HepG2 (cell line): ENCODE data around the gene KIAA0319L. TPM values are rescaled to one million over a fixed set of nuclear protein-coding genes. Genes with fewer than 3 reads are reported as not detected.

Source experiments
- ATAC-seq: fragments of 200-7000 bp; cut with Tn5 transposase; 3 replicates; pipeline ENCODE4 v1.9.1; 2020; ENCODE audit warnings: mild to moderate bottlenecking, moderate library complexity
- BruUV-seq: library from RNA; stranded (reverse); fragments of 400-500 nt; replicated peaks from 2 replicates; lab custom pipeline; 2021; lab: Mats Ljungman, UMichigan
- CTCF ChIA-PET: fragments of 300-600 bp; formaldehyde crosslinking; extraction: SDS; loops from one replicate; lab custom pipeline; 2021; ENCODE audit warnings: low total read pairs, inconsistent platforms, low intra/inter-chr PET ratio; lab: Yijun Ruan, JAX
- POLR2A ChIA-PET: fragments of 350-600 bp; sonication (Branson Sonifier 250); formaldehyde crosslinking; loops from one replicate; lab custom pipeline; 2020; ENCODE audit warnings: antibody characterized with exemption, inconsistent platforms; lab: Yijun Ruan, JAX
- DNase-seq: peaks from one replicate; pipeline ENCODE4 v3.0.0-alpha.2; 2015; ENCODE audit warnings: low spot score
- FAIRE-seq: peaks from 3 replicates; lab custom pipeline; 2011; peaks lifted over from hg19 to GRCh38; lab: Jason Lieb, UNC
- H2AFZ ChIP-seq: one replicate; pipeline ENCODE4 v1.6.1; 2011; ENCODE audit warnings: low read length, inconsistent platforms
- H3K27ac ChIP-seq: fragments of 300-600 bp; 3 replicates; pipeline ENCODE4 v1.8.0; 2011; ENCODE audit warnings: mixed run types, mild to moderate bottlenecking, mixed read lengths, low read length, inconsistent platforms; ENCODE audit not compliant: insufficient read depth; ENCODE audit errors: extremely low read length
- H3K27me3 ChIP-seq, 2 experiments: fragments of 200-600 bp in 1 of 2; 2 replicates in 1 of 2; 3 replicates in 1 of 2; pipeline versions ENCODE4 v1.6.0 to v1.8.0; 2011; ENCODE audit warnings: low read length in 2 of 2, mild to moderate bottlenecking in 2 of 2, moderate library complexity in 2 of 2, inconsistent platforms in 1 of 2; ENCODE audit not compliant: insufficient read depth in 2 of 2, control insufficient read depth in 1 of 2
- H3K36me3 ChIP-seq, 2 experiments: fragments of 200-600 bp in 1 of 2; replicated peaks in 1 of 2; 2 replicates in 1 of 2; 3 replicates in 1 of 2; pipeline versions ENCODE4 v1.5.1 to v1.8.0; 2011; ENCODE audit warnings: low read length in 2 of 2, inconsistent platforms in 1 of 2; ENCODE audit not compliant: insufficient read depth in 2 of 2, control insufficient read depth in 1 of 2
- H3K4me1 ChIP-seq: 2 replicates; pipeline ENCODE4 v1.5.1; 2012; ENCODE audit warnings: low read length, inconsistent platforms; ENCODE audit not compliant: insufficient read depth
- H3K4me2 ChIP-seq: 2 replicates; pipeline ENCODE4 v1.6.0; 2011; ENCODE audit warnings: low read depth, low read length, inconsistent platforms
- H3K4me3 ChIP-seq, 3 experiments: fragments of 200-600 bp in 1 of 3; sonication (generic), shearing (Covaris generic) in 1 of 3; replicated peaks in 1 of 3; 2 replicates each; pipeline ENCODE4 v1.5.1; 2011 to 2016; ENCODE audit warnings: low read length in 3 of 3, inconsistent platforms in 2 of 3, low read depth in 2 of 3, mild to moderate bottlenecking in 2 of 3, control low read depth in 1 of 3, mixed read lengths in 1 of 3; ENCODE audit not compliant: insufficient read depth in 1 of 3
- H3K79me2 ChIP-seq: one replicate; pipeline ENCODE4 v1.6.1; 2011; ENCODE audit warnings: low read length, inconsistent platforms; ENCODE audit not compliant: insufficient read depth
- H3K9ac ChIP-seq: 2 replicates; pipeline ENCODE4 v1.6.0; 2011; ENCODE audit warnings: mild to moderate bottlenecking, low read depth, low read length, inconsistent platforms; ENCODE audit not compliant: insufficient read depth
- H3K9me3 ChIP-seq: 2 replicates; pipeline ENCODE4 v1.5.1; 2012; ENCODE audit warnings: mild to moderate bottlenecking, low read length
- H4K20me1 ChIP-seq: 2 replicates; pipeline ENCODE4 v1.6.0; 2011; ENCODE audit warnings: inconsistent platforms, mild to moderate bottlenecking, low read length, moderate library complexity; ENCODE audit not compliant: insufficient read depth
- BRCA1 ChIP-seq: sonication (generic); formaldehyde crosslinking; IDR thresholded peaks from 2 replicates; pipeline ENCODE4 v1.4.0; 2020; ENCODE audit warnings: missing genetic modification reagents
- CCDC6 ChIP-seq: sonication (generic); formaldehyde crosslinking; IDR thresholded peaks from 2 replicates; pipeline ENCODE4 v1.8.1; 2022; ENCODE audit warnings: mild to moderate bottlenecking, missing genetic modification reagents, moderate library complexity
- ELF3 ChIP-seq: IDR thresholded peaks from 2 replicates; pipeline ENCODE4 v1.6.1; 2016; ENCODE audit warnings: missing genetic modification reagents, missing compliant biosample characterization
- HCFC1 ChIP-seq: fragments of 150-350 bp; IDR thresholded peaks from 2 replicates; pipeline ENCODE4 v1.6.1; 2014; ENCODE audit warnings: low read depth, low read length
- HMG20A ChIP-seq: IDR thresholded peaks from 2 replicates; pipeline ENCODE4 v1.6.1; 2016; ENCODE audit warnings: borderline replicate concordance
- NCOA1 ChIP-seq: sonication (generic); formaldehyde crosslinking; IDR thresholded peaks from 2 replicates; pipeline ENCODE4 v1.9.0; 2021; ENCODE audit warnings: missing genetic modification reagents
- NFE2L2 ChIP-seq: fragments of 150-350 bp; IDR thresholded peaks from 2 replicates; pipeline ENCODE4 v1.6.1; 2014; ENCODE audit warnings: low read length
- NFIB ChIP-seq: sonication (generic); formaldehyde crosslinking; IDR thresholded peaks from 2 replicates; pipeline ENCODE4 v1.9.0; 2021; ENCODE audit warnings: missing genetic modification reagents, mild to moderate bottlenecking, borderline replicate concordance
- PHF20 ChIP-seq: sonication (generic); formaldehyde crosslinking; IDR thresholded peaks from 2 replicates; pipeline ENCODE4 v1.5.0; 2020; ENCODE audit warnings: mild to moderate bottlenecking, missing genetic modification reagents
- STAG1 ChIP-seq: sonication (generic); formaldehyde crosslinking; IDR thresholded peaks from 2 replicates; pipeline ENCODE4 v1.4.0; 2020; ENCODE audit warnings: missing genetic modification reagents
- ZFP37 ChIP-seq: sonication (generic); formaldehyde crosslinking; IDR thresholded peaks from 2 replicates; pipeline ENCODE4 v1.4.0; 2020; ENCODE audit warnings: missing genetic modification reagents, borderline replicate concordance
- ZNF143 ChIP-seq: sonication (generic); formaldehyde crosslinking; IDR thresholded peaks from 2 replicates; pipeline ENCODE4 v1.4.0; 2020; ENCODE audit warnings: missing genetic modification reagents
- ZNF326 ChIP-seq: sonication (generic); formaldehyde crosslinking; IDR thresholded peaks from 2 replicates; pipeline ENCODE4 v1.4.0; 2020; ENCODE audit warnings: missing genetic modification reagents, borderline replicate concordance
- ZNF335 ChIP-seq: sonication (generic); formaldehyde crosslinking; IDR thresholded peaks from 2 replicates; pipeline ENCODE4 v1.4.0; 2020; ENCODE audit warnings: missing genetic modification reagents
- ZNF775 ChIP-seq: sonication (generic); formaldehyde crosslinking; IDR thresholded peaks from 2 replicates; pipeline ENCODE4 v1.4.0; 2020; ENCODE audit warnings: missing genetic modification reagents, mild to moderate bottlenecking, moderate library complexity, borderline replicate concordance
- WGBS: methylation state at CpG from one replicate; pipeline ENCODE4 v1.1.6; 2017; ENCODE audit warnings: low lambda C conversion rate; 5-methylcytosine and 5-hydroxymethylcytosine counted together
- in situ Hi-C: cut with HindIII; loops from 2 replicates; pipeline ENCODE4 v1.10.0; 2017; ENCODE audit warnings: low pct_unique_long_range_greater_than_20kb; ENCODE audit not compliant: extremely low pct_ligation_motif_present
- intact Hi-C: fragments of 100-400 bp; cut with micrococcal nuclease; formaldehyde crosslinking; loops from one replicate; pipeline ENCODE4 v1.10.0; 2022; ENCODE audit not compliant: unreplicated experiment
- polyA plus RNA-seq, 8 experiments: library from polyadenylated mRNA; depleted of rRNA in 3 of 8; stranded (reverse) in 7 of 8; unstranded in 1 of 8; fragments of >200 nt; fragmentation: Illumina TruSeq in 4 of 8; extraction: Trizol in 4 of 8; gene quantifications; 2 replicates each; pipeline versions ENCODE4 v1.2.1 to v1.2.3, GENCODE V29; 2011 to 2016; ENCODE audit warnings: low read depth in 4 of 8, missing spikeins in 1 of 8, mixed read lengths in 1 of 8; ENCODE audit not compliant: insufficient read depth in 1 of 8
- total RNA-seq, 5 experiments: library from RNA; depleted of rRNA; stranded (reverse); fragments of >200 nt; fragmentation: Illumina TruSeq; extraction: Trizol; gene quantifications; 2 replicates each; pipeline ENCODE4 v1.2.3, GENCODE V29; 2016; ENCODE audit warnings: low read depth in 1 of 5
- TF ChIP-seq, protein P1 (sequence below): sonication (generic); formaldehyde crosslinking; conservative IDR thresholded peaks from 2 replicates; pipeline ENCODE4 v1.4.0; 2020; ENCODE audit warnings: mild to moderate bottlenecking, missing genetic modification reagents, moderate library complexity
- TF ChIP-seq, protein P2 (sequence below): sonication (generic); formaldehyde crosslinking; IDR thresholded peaks from 2 replicates; pipeline ENCODE4 v1.4.0; 2020; ENCODE audit warnings: missing genetic modification reagents

Gene KIAA0319L
- total and polyA plus RNA-seq, 2 of the 13 experiments (the other 11 are each of a cell fraction or from before 2014, with no cell fraction given): 33.4 to 82.6 TPM

DNA sequence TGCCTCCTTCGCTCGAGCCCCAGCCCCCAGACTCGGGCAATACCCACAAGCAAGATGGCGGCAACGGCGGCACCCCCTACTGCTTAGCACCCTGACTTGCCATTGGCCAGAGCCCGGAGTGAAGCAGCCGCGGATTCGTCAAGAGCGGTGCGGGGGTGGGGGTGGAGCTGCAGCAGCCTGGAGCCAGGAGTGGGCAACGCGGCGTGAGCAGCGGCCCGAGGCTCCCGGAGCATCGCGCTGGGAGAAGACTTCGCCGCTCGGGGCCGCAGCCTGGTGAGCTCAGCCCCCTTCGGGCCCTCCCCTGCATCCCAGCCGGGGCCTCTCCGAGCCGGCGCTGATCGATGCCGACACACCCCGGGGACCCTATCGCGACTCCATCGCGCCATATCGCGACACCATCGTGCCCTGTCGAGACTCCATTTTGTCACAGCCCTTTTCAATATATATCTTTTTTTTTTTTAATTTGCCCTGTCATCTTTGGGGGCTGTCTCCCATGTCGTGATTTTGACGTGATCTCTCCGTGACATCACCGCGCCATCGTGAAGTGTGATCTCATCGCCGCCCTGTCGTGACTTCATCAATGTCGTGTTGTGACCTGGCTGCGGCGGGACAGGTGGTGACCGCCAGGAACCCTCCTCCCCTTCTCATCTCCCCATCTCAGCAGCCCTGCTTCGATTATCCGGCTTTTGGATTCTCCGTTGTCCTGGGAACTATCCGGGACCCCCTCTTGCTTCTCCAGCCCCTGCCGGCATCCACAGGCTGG is 589 bp upstream of the KIAA0319L start, which contains the start of gene NCDN (continued):
- no peak; the same call in none of the 2 replicates for TF ChIP-seq ELF3 (CRISPR knock-in tag)
- no peak for TF ChIP-seq NFIB
- 0 out of 2 replicates have a peak, but pooled peaks have one; percentile 73 for TF ChIP-seq BRCA1 (CRISPR knock-in tag)
- TF ChIP-seq HCFC1: peak; percentile 92

DNA sequence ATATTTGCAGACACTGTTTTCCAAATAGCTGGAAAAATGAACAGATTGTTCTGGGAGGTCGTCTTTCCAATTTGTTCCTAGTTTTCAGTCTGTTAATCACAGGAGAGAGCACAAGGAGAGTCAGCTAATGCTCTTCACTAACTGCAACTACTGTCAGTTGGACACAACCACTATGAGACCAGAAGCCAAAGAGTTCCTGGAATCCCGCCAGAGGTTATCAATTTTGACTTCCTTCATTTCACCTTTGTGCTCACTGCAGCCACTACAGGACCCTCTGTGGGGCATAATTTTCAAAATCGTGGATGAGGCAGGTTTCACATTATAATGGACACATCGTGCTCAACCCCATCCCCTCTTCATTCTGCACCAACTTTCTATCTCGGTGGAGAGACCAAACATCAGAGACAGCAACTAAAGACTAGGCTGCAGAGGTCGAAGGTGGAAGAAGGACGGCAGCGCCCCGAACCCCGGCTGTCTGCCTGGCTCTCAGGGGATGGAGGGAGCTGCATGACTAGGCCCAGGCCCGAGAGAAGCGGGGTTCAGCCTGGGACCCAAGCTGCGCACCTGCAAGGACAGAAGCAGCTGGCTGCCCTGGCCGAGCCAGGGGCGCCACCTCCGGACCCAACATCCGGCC is 602 bp downstream of the KIAA0319L start:
- H3K27me3 ChIP-seq: no peaks in the 10 kb centered on the region
- peak overlapping the region; percentile 80 for H3K4me2 ChIP-seq
- peak overlapping the region; percentile 89 for H3K9ac ChIP-seq
- no peak overlapping the region for H2AFZ ChIP-seq
- peaks cover 51% of the 10 kb centered on the region for H3K4me1 ChIP-seq
- H4K20me1 ChIP-seq: peaks cover 14% of the 10 kb centered on the region
- DNase-seq: no peak
- no peaks in the 10 kb centered on the region for H3K9me3 ChIP-seq
- H3K79me2 ChIP-seq: peaks cover 22% of the 10 kb centered on the region
- WGBS: 1% methylated on average over 6 of the region's 17 CpGs
- peaks cover 8 to 26% of the 10 kb centered on the region in 2 experiments; a peak in 4 of 5 replicates for H3K36me3 ChIP-seq
- peak overlapping the region; percentile 67 to 84 (median 82) for H3K4me3 ChIP-seq
- in situ Hi-C loops: loop anchor here (10.0 kb wide), 1 partner anchor 362 kb away; the partner anchor contains the start of gene SFPQ
- no peak for FAIRE-seq
- POLR2A ChIA-PET: interaction anchor here (0.7 to 2.4 kb wide), 17 partner anchors 8 to 697 kb away, joined by 3 to 25 read pairs (median 4); partner anchors contain the start of genes CLSPN, SFPQ, SMIM12 and TFAP2E
- CTCF ChIA-PET: no interaction called here
- ATAC-seq: peak; percentile 4
- intact Hi-C loops: no loop called here
- BruUV-seq: TSS peak; percentile 61
- peak overlapping the region; percentile 98 for H3K27ac ChIP-seq
- TF ChIP-seq PHF20: no peak
- TF ChIP-seq NCOA1 (CRISPR knock-in tag): peak; percentile 72; the same call in 1 of the 2 replicates
- TF ChIP-seq, protein P1, sequence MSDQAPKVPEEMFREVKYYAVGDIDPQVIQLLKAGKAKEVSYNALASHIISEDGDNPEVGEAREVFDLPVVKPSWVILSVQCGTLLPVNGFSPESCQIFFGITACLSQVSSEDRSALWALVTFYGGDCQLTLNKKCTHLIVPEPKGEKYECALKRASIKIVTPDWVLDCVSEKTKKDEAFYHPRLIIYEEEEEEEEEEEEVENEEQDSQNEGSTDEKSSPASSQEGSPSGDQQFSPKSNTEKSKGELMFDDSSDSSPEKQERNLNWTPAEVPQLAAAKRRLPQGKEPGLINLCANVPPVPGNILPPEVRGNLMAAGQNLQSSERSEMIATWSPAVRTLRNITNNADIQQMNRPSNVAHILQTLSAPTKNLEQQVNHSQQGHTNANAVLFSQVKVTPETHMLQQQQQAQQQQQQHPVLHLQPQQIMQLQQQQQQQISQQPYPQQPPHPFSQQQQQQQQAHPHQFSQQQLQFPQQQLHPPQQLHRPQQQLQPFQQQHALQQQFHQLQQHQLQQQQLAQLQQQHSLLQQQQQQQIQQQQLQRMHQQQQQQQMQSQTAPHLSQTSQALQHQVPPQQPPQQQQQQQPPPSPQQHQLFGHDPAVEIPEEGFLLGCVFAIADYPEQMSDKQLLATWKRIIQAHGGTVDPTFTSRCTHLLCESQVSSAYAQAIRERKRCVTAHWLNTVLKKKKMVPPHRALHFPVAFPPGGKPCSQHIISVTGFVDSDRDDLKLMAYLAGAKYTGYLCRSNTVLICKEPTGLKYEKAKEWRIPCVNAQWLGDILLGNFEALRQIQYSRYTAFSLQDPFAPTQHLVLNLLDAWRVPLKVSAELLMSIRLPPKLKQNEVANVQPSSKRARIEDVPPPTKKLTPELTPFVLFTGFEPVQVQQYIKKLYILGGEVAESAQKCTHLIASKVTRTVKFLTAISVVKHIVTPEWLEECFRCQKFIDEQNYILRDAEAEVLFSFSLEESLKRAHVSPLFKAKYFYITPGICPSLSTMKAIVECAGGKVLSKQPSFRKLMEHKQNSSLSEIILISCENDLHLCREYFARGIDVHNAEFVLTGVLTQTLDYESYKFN: 0 out of 2 replicates have a peak, but pooled peaks have one; percentile 5
- TF ChIP-seq ZNF143 (CRISPR knock-in tag): 0 out of 2 replicates have a peak, but pooled peaks have one; percentile 19
- TF ChIP-seq ZNF335 (CRISPR knock-in tag): no peak
- TF ChIP-seq HMG20A: no peak
- no peak for TF ChIP-seq ZNF326 (CRISPR knock-in tag)
- TF ChIP-seq NFE2L2: no peak
- no peak for TF ChIP-seq ZNF775 (CRISPR knock-in tag)
- TF ChIP-seq CCDC6 (CRISPR knock-in tag): no peak; the same call in 1 of the 2 replicates
- TF ChIP-seq ZFP37 (CRISPR knock-in tag): no peak
- TF ChIP-seq STAG1 (CRISPR knock-in tag): peak; percentile 16; the same call in 1 of the 2 replicates
- TF ChIP-seq, protein P2, sequence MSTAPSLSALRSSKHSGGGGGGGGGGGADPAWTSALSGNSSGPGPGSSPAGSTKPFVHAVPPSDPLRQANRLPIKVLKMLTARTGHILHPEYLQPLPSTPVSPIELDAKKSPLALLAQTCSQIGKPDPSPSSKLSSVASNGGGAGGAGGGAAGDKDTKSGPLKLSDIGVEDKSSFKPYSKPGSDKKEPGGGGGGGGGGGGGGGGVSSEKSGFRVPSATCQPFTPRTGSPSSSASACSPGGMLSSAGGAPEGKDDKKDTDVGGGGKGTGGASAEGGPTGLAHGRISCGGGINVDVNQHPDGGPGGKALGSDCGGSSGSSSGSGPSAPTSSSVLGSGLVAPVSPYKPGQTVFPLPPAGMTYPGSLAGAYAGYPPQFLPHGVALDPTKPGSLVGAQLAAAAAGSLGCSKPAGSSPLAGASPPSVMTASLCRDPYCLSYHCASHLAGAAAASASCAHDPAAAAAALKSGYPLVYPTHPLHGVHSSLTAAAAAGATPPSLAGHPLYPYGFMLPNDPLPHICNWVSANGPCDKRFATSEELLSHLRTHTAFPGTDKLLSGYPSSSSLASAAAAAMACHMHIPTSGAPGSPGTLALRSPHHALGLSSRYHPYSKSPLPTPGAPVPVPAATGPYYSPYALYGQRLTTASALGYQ: 0 out of 2 replicates have a peak, but pooled peaks have one; percentile 34
